B cell (primary cell): ENCODE measurements around the gene RHBDF1. TPM values are rescaled to one million over a fixed set of nuclear protein-coding genes. Genes with fewer than 3 reads are reported as not detected.

Experiments used
- ATAC-seq: fragments of 200-7000 bp; cut with Tn5 transposase; one replicate; pipeline ENCODE4 v1.10.0; 2021; ENCODE audit warnings: low read depth, mild to moderate bottlenecking, moderate number of reproducible peaks, moderate library complexity
- CTCF ChIA-PET: fragments of 350-600 bp; sonication (Branson Sonifier 250); formaldehyde crosslinking; loops from one replicate; lab custom pipeline; 2021; ENCODE audit warnings: antibody characterized with exemption, inconsistent platforms; lab: Charles Lee
- POLR2A ChIA-PET: fragments of 350-600 bp; sonication (Branson Sonifier 250); formaldehyde crosslinking; loops from one replicate; lab custom pipeline; 2021; ENCODE audit warnings: antibody characterized with exemption; lab: Charles Lee
- DNase-seq: peaks from one replicate; pipeline ENCODE4 v3.0.0; 2013
- H2AFZ ChIP-seq: 2 replicates; pipeline ENCODE4 v1.6.1; 2012; ENCODE audit warnings: mild to moderate bottlenecking, low read depth, low read length; ENCODE audit not compliant: insufficient read depth, poor library complexity, severe bottlenecking
- H3K27ac ChIP-seq, 2 donors: 1 replicate in 1 of 2; 2 replicates in 1 of 2; pipeline ENCODE4 v1.5.1; 2012 to 2013; ENCODE audit warnings: low read length in 2 of 2, mild to moderate bottlenecking in 2 of 2, moderate library complexity in 1 of 2
- H3K27me3 ChIP-seq, 4 experiments: fragments of 200-600 bp in 1 of 4; sonication (generic) in 1 of 4; replicated peaks in 1 of 4; 1 replicate in 2 of 4; 2 replicates in 2 of 4; pipeline versions ENCODE4 v1.6.1 to v1.7.0; 2013 to 2016; ENCODE audit warnings: low read length in 3 of 4, mild to moderate bottlenecking in 2 of 4, mixed read lengths in 1 of 4, moderate library complexity in 1 of 4; ENCODE audit not compliant: insufficient read depth in 4 of 4, control insufficient read depth in 3 of 4; ENCODE audit errors: control extremely low read depth in 1 of 4
- H3K36me3 ChIP-seq, 2 experiments: replicated peaks in 1 of 2; 1 replicate in 1 of 2; 2 replicates in 1 of 2; pipeline versions ENCODE4 v1.6.1 to v1.7.1; 2013; ENCODE audit warnings: low read length in 1 of 2; ENCODE audit not compliant: insufficient read depth in 2 of 2, control insufficient read depth in 1 of 2; ENCODE audit errors: control extremely low read depth in 1 of 2, extremely low read depth in 1 of 2
- H3K4me1 ChIP-seq, 2 donors: fragments of 200-600 bp in 1 of 2; sonication (generic) in 1 of 2; 1 replicate in 1 of 2; 2 replicates in 1 of 2; pipeline versions ENCODE4 v1.5.1 to v1.6.1; 2013 to 2017; ENCODE audit warnings: low read length in 2 of 2; ENCODE audit not compliant: control insufficient read depth in 2 of 2, insufficient read depth in 2 of 2
- H3K4me2 ChIP-seq: replicated peaks from 2 replicates; pipeline ENCODE3; 2012; ENCODE audit warnings: mild to moderate bottlenecking, low read depth, low read length; ENCODE audit not compliant: poor library complexity, severe bottlenecking
- H3K4me3 ChIP-seq, 5 experiments: fragments of 200-600 bp in 1 of 5; sonication (generic) in 1 of 5; 1 replicate in 3 of 5; 2 replicates in 2 of 5; pipeline versions ENCODE4 v1.5.1 to v1.7.0; 2011 to 2016; ENCODE audit warnings: low read length in 4 of 5, mild to moderate bottlenecking in 4 of 5, low read depth in 2 of 5, control low read depth in 1 of 5, moderate library complexity in 1 of 5; ENCODE audit not compliant: insufficient read depth in 1 of 5; ENCODE audit errors: control extremely low read depth in 1 of 5, extremely low read depth in 1 of 5
- H3K79me2 ChIP-seq: fragments of 200-600 bp; sonication (generic); one replicate; pipeline ENCODE4 v1.6.0; 2016; ENCODE audit warnings: low read length; ENCODE audit not compliant: control insufficient read depth, insufficient read depth
- H3K9ac ChIP-seq: fragments of 200-600 bp; sonication (generic); 2 replicates; pipeline ENCODE4 v1.6.1; 2017; ENCODE audit warnings: mild to moderate bottlenecking, low read length, moderate library complexity
- H3K9me3 ChIP-seq, 3 donors: one replicate each; pipeline versions ENCODE4 v1.6.1 to v1.7.1; 2013; ENCODE audit warnings: low read length in 2 of 3; ENCODE audit not compliant: control insufficient read depth in 2 of 3, insufficient read depth in 1 of 3; ENCODE audit errors: control extremely low read depth in 1 of 3
- H4K20me1 ChIP-seq: 2 replicates; pipeline ENCODE4 v1.6.0; 2012; ENCODE audit warnings: mild to moderate bottlenecking, low read length; ENCODE audit not compliant: insufficient read depth, control insufficient read depth, poor library complexity, severe bottlenecking
- H3K27ac Mint-ChIP-seq: one replicate; pipeline ENCODE4 v1.8.0; 2021; ENCODE audit warnings: mixed read lengths
- H3K27me3 Mint-ChIP-seq: one replicate; pipeline ENCODE4 v1.8.0; 2021; ENCODE audit warnings: mixed read lengths
- H3K4me1 Mint-ChIP-seq: one replicate; pipeline ENCODE4 v1.8.0; 2021; ENCODE audit warnings: mixed read lengths
- H3K4me3 Mint-ChIP-seq: one replicate; pipeline ENCODE4 v1.8.0; 2021; ENCODE audit warnings: mixed read lengths
- H3K9me3 Mint-ChIP-seq: one replicate; pipeline ENCODE4 v1.8.0; 2022; ENCODE audit warnings: mixed read lengths; ENCODE audit not compliant: insufficient read depth
- CTCF ChIP-seq: fragments of 200-600 bp; IDR thresholded peaks from one replicate; pipeline ENCODE4 v1.8.0; 2022; ENCODE audit warnings: antibody characterized with exemption, mild to moderate bottlenecking
- EZH2 ChIP-seq: IDR thresholded peaks from 2 replicates; pipeline ENCODE4 v1.6.1; 2012; ENCODE audit warnings: borderline replicate concordance, low read depth, mild to moderate bottlenecking, moderate library complexity, low read length; ENCODE audit not compliant: insufficient read depth, poor library complexity, severe bottlenecking
- WGBS: methylation state at CpG from one replicate; pipeline ENCODE4 v1.1.5; 2013; ENCODE audit warnings: missing lambda C conversion rate; ENCODE audit not compliant: insufficient coverage; 5-methylcytosine and 5-hydroxymethylcytosine counted together
- intact Hi-C: fragments of 100-400 bp; cut with micrococcal nuclease; formaldehyde crosslinking; loops from one replicate; pipeline ENCODE4 v1.10.0; 2022
- polyA plus RNA-seq: library from polyadenylated mRNA; depleted of rRNA; stranded (reverse); fragments of >200 nt; gene quantifications from 2 replicates; pipeline ENCODE4 v1.2.3, GENCODE V29; 2012
- total RNA-seq, 2 donors: library from RNA; stranded (reverse); fragments of 120-200 nt in 1 of 2; gene quantifications; 1 replicate in 1 of 2; 2 replicates in 1 of 2; pipeline versions ENCODE4 v1.2.3 to v1.2.4, GENCODE V29; 2013 to 2022

RHBDF1 gene
- total and polyA plus RNA-seq, 2 donors (not counting 1 experiment from before 2014, with no cell fraction given), result 0.42 to 0.76 TPM

GRCh38 chr16:77273-77806 lies 4.9 kb upstream of the RHBDF1 start:
- ChIA-PET CTCF (interaction anchor here (1.2 to 3.3 kb wide), 3 partner anchors 11 to 38 kb away, joined by 4 to 23 read pairs (median 18); no protein-coding TSS in a partner anchor), POLR2A (interaction anchor here (0.8 to 1.1 kb wide), 2 partner anchors 19 to 23 kb away, joined by 3 read pairs; no protein-coding TSS in a partner anchor)
- Mint-ChIP-seq H3K4me3 (peak overlapping the region; percentile 83), H3K4me1 (peaks cover 29% of the 10 kb centered on the region), H3K9me3 (no peaks in the 10 kb centered on the region), H3K27ac (peak overlapping the region; percentile 80), H3K27me3 (peaks cover 15% of the 10 kb centered on the region)
- peaks cover 34% of the 10 kb centered on the region for H3K79me2 ChIP-seq
- H3K4me3 ChIP-seq, result peak overlapping the region; percentile 13 to 82 (median 77)
- TF ChIP-seq CTCF, result no peak
- TF ChIP-seq EZH2, result no peak
- peak overlapping the region; percentile 83 for H3K9ac ChIP-seq
- H3K4me1 ChIP-seq, result peaks cover 30 to 33% of the 10 kb centered on the region in 2 donors
- H4K20me1 ChIP-seq, result no peaks in the 10 kb centered on the region
- WGBS, result 10% methylated on average over 31 of the region's 31 CpGs
- peak overlapping the region; percentile 18 to 66 for H3K27ac ChIP-seq
- peak overlapping the region; percentile 87 for H2AFZ ChIP-seq
- intact Hi-C loops, result no loop called here
- H3K4me2 ChIP-seq, result peak overlapping the region; percentile 87
- ATAC-seq (peak; percentile 35), DNase-seq (peak; percentile 57)
- no peaks in the 10 kb centered on the region for H3K9me3 ChIP-seq
- H3K36me3 ChIP-seq, result peaks cover 0 to 12% of the 10 kb centered on the region in 2 experiments
- H3K27me3 ChIP-seq, result peaks cover 0 to 21% (median 11%) of the 10 kb centered on the region in 4 experiments
